PFSK-1 (cell line): Measurements from ENCODE around the gene NAP1L4.

ENCODE experiments used
- FOXP2 ChIP-seq: optimal IDR thresholded peaks from 2 replicates; pipeline ENCODE3; 2011; ENCODE audit warnings: borderline replicate concordance, control low read depth, inconsistent platforms; ENCODE audit not compliant: insufficient read depth; ENCODE audit errors: extremely low read length, extremely low read depth
- POLR2AphosphoS5 ChIP-seq: IDR thresholded peaks from 2 replicates; pipeline ENCODE4 v1.6.1; 2012; ENCODE audit warnings: low read depth, mild to moderate bottlenecking, control low read depth, low read length, moderate library complexity
- REST ChIP-seq, 2 experiments: IDR thresholded peaks; 2 replicates each; pipeline versions ENCODE4 v1.6.1 to v1.8.0; 2011 to 2012; ENCODE audit warnings: low read depth in 2 of 2, low read length in 2 of 2, control low read depth in 1 of 2, inconsistent platforms in 1 of 2, mild to moderate bottlenecking in 1 of 2, moderate library complexity in 1 of 2; ENCODE audit not compliant: insufficient read depth in 1 of 2
- SIN3A ChIP-seq: IDR thresholded peaks from 2 replicates; pipeline ENCODE4 v1.6.1; 2012; ENCODE audit warnings: mild to moderate bottlenecking, low read length, moderate library complexity, borderline replicate concordance; ENCODE audit not compliant: insufficient read depth
- TAF1 ChIP-seq: IDR thresholded peaks from 2 replicates; pipeline ENCODE4 v1.6.1; 2012; ENCODE audit warnings: low read length, control low read depth, borderline replicate concordance; ENCODE audit not compliant: insufficient read depth

DNA sequence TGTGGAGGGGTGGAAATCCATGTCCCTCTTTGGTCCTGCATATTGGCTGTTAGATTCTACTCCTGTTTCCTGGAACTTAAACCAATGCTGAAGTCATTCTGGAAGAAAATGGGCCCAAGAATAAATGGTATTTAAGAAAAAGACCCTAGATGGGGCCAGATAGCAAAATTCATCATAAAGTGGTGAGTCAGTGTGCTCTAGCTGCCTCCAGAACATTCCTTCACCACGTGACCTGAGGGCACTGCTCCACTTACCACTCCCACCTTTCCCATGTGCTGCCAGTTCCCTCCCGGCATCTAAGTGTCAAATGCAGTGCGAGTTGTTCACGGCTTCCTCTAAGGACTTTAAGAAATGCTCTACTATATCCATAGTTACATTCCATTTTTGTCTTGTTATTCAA, 30.9 kb upstream of the NAP1L4 start:
- no peak for TF ChIP-seq REST (IDR thresholded peaks at IDR 0.05; ENCODE audit: insufficient read depth in 1 of 2, low read depth in 2 of 2, low read length in 2 of 2)
- TF ChIP-seq POLR2AphosphoS5 = no peak
- TF ChIP-seq SIN3A = no peak
- no peak for TF ChIP-seq TAF1
- no peak for TF ChIP-seq FOXP2
